ENCODE results near the gene AGAP2. TPM values are rescaled to one million over a fixed set of nuclear protein-coding genes. Genes with fewer than 3 reads are reported as not detected.

AGAP2 gene
- total and polyA plus RNA-seq, 9 of the 15 experiments (the other 6 are each of a cell fraction or from before 2014, with no cell fraction given): 0.04 to 0.77 (median 0.28) TPM; not detected in 1

DNA sequence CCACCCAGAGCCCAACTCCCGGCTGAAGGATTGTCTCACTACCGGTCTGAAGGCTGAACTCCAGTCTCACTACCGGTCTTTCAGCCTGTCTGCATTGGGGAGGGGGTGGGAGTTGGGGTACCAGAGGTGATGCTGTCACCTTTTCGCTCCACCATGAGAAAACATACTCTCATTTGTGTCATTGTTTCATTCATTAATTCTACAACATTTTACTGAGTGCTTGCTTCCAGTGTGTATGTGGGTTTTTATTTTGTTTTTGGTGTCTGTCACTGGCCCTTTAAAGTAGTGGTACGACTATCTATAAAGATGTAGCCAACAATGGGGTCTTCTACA, 14.1 kb upstream of the AGAP2 start (continued):
- TF ChIP-seq ILK (tag; IDR thresholded peaks at IDR 0.05; ENCODE audit: borderline replicate concordance, low read depth) (no peak), KLF1 (tag; IDR thresholded peaks at IDR 0.05) (0 out of 2 replicates have a peak, but pooled peaks have one; percentile 10), COPS2 (conservative IDR thresholded peaks at IDR 0.05) (no peak)
- TF ChIP-seq, protein P1, sequence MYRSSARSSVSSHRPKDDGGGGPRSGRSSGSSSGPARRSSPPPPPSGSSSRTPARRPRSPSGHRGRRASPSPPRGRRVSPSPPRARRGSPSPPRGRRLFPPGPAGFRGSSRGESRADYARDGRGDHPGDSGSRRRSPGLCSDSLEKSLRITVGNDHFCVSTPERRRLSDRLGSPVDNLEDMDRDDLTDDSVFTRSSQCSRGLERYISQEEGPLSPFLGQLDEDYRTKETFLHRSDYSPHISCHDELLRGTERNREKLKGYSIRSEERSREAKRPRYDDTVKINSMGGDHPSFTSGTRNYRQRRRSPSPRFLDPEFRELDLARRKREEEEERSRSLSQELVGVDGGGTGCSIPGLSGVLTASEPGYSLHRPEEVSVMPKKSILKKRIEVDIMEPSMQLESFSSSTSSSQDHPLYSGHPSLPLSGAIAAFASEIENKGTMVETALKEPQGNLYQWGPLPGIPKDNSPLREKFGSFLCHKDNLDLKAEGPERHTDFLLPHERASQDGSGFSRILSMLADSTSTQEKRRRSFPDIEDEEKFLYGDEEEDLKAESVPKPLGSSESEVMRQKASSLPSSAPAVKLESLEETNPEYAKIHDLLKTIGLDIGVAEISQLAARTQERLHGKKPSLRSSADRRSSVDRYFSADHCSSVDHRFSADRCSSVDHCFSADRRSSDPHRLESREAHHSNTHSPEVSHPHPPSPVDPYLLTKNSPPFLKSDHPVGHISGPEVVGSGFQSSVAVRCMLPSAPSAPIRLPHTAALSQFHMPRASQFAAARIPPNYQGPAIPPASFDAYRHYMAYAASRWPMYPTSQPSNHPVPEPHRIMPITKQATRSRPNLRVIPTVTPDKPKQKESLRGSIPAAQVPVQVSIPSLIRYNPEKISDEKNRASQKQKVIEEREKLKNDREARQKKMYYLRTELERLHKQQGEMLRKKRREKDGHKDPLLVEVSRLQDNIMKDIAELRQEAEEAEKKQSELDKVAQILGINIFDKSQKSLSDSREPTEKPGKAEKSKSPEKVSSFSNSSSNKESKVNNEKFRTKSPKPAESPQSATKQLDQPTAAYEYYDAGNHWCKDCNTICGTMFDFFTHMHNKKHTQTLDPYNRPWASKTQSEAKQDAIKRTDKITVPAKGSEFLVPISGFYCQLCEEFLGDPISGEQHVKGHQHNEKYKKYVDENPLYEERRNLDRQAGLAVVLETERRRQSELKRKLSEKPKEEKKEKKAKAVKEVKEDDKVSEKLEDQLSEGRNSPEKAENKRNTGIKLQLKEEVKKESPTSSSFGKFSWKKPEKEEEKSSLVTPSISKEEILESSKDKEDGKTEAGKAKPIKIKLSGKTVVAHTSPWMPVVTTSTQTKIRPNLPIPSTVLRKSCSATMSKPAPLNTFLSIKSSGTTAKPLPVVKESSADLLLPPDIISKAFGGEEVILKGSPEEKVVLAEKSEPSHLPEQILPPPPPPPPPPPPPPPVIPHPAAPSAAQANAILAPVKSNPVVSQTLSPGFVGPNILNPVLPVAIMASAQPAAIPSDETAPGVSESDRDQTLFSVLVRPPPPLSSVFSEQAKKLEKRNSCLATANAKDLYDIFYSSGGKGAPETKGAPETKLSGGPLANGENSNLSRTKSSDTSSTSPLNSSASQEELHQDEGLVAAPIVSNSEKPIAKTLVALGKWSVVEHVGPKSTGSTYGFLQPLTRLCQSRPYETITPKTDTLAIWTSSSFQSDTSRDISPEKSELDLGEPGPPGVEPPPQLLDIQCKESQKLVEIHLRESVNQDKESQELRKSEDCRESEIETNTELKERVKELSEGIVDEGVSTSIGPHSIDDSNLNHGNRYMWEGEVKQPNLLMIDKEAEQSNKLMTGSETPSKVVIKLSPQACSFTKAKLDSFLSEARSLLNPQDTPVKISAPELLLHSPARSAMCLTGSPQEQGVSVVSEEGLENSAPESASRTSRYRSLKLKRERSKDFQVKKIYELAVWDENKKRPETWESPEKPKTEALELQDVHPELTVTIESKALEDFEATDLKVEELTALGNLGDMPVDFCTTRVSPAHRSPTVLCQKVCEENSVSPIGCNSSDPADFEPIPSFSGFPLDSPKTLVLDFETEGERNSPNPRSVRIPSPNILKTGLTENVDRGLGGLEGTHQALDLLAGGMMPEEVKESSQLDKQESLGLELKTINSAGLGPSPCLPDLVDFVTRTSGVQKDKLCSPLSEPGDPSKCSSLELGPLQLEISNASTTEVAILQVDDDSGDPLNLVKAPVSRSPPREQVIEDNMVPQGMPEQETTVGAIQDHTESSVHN (IDR thresholded peaks at IDR 0.05; ENCODE audit: borderline replicate concordance in 1 of 2, low read depth in 1 of 2): no peak
- TF ChIP-seq, protein P2, sequence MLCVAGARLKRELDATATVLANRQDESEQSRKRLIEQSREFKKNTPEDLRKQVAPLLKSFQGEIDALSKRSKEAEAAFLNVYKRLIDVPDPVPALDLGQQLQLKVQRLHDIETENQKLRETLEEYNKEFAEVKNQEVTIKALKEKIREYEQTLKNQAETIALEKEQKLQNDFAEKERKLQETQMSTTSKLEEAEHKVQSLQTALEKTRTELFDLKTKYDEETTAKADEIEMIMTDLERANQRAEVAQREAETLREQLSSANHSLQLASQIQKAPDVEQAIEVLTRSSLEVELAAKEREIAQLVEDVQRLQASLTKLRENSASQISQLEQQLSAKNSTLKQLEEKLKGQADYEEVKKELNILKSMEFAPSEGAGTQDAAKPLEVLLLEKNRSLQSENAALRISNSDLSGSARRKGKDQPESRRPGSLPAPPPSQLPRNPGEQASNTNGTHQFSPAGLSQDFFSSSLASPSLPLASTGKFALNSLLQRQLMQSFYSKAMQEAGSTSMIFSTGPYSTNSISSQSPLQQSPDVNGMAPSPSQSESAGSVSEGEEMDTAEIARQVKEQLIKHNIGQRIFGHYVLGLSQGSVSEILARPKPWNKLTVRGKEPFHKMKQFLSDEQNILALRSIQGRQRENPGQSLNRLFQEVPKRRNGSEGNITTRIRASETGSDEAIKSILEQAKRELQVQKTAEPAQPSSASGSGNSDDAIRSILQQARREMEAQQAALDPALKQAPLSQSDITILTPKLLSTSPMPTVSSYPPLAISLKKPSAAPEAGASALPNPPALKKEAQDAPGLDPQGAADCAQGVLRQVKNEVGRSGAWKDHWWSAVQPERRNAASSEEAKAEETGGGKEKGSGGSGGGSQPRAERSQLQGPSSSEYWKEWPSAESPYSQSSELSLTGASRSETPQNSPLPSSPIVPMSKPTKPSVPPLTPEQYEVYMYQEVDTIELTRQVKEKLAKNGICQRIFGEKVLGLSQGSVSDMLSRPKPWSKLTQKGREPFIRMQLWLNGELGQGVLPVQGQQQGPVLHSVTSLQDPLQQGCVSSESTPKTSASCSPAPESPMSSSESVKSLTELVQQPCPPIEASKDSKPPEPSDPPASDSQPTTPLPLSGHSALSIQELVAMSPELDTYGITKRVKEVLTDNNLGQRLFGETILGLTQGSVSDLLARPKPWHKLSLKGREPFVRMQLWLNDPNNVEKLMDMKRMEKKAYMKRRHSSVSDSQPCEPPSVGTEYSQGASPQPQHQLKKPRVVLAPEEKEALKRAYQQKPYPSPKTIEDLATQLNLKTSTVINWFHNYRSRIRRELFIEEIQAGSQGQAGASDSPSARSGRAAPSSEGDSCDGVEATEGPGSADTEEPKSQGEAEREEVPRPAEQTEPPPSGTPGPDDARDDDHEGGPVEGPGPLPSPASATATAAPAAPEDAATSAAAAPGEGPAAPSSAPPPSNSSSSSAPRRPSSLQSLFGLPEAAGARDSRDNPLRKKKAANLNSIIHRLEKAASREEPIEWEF (CRISPR knock-in tag; IDR thresholded peaks at IDR 0.05): 0 out of 2 replicates have a peak, but pooled peaks have one; percentile 44
